Common myeloid progenitor, CD34-positive (primary cell): Measurements from ENCODE around the gene CDC42SE1.

Experiments used
- CTCF ChIA-PET: fragments of 350-600 bp; sonication (Branson Sonifier 250); formaldehyde crosslinking; loops from one replicate; lab custom pipeline; 2021; ENCODE audit warnings: antibody characterized with exemption; lab: Charles Lee
- POLR2A ChIA-PET: fragments of 350-600 bp; sonication (Branson Sonifier 250); formaldehyde crosslinking; loops from one replicate; lab custom pipeline; 2021; ENCODE audit warnings: antibody characterized with exemption; lab: Charles Lee
- DNase-seq, 3 donors: peaks; one replicate each; pipeline versions ENCODE4 v3.0.0 to v3.0.0-alpha.2; 2013
- H3K27ac ChIP-seq, 2 experiments: 1 replicate in 1 of 2; 2 replicates in 1 of 2; pipeline ENCODE4 v1.7.0; 2013; ENCODE audit warnings: inconsistent platforms in 2 of 2, low read length in 2 of 2, mild to moderate bottlenecking in 2 of 2, low read depth in 1 of 2, moderate library complexity in 1 of 2; ENCODE audit not compliant: severe bottlenecking in 2 of 2, insufficient read depth in 1 of 2, poor library complexity in 1 of 2
- H3K27me3 ChIP-seq, 5 experiments: replicated peaks in 2 of 5; 1 replicate in 3 of 5; 2 replicates in 2 of 5; pipeline versions ENCODE4 v1.6.1 to v1.7.0; 2013; ENCODE audit warnings: low read length in 4 of 5, mild to moderate bottlenecking in 2 of 5, moderate library complexity in 2 of 5, inconsistent platforms in 1 of 5; ENCODE audit not compliant: insufficient read depth in 5 of 5, control insufficient read depth in 4 of 5
- H3K36me3 ChIP-seq, 4 experiments: 1 replicate in 2 of 4; 2 replicates in 2 of 4; pipeline versions ENCODE4 v1.6.1 to v1.7.0; 2013; ENCODE audit warnings: low read length in 3 of 4, control low read depth in 1 of 4, mild to moderate bottlenecking in 1 of 4; ENCODE audit not compliant: control insufficient read depth in 4 of 4, insufficient read depth in 4 of 4
- H3K4me1 ChIP-seq, 4 experiments: 1 replicate in 3 of 4; 2 replicates in 1 of 4; pipeline versions ENCODE4 v1.6.1 to v1.7.1; 2013; ENCODE audit warnings: low read length in 3 of 4, mild to moderate bottlenecking in 3 of 4, control low read depth in 1 of 4, inconsistent platforms in 1 of 4, moderate library complexity in 1 of 4; ENCODE audit not compliant: control insufficient read depth in 4 of 4, insufficient read depth in 4 of 4; ENCODE audit errors: control extremely low read depth in 1 of 4
- H3K4me3 ChIP-seq, 7 experiments: 1 replicate in 4 of 7; 2 replicates in 3 of 7; pipeline versions ENCODE4 v1.5.1 to v1.7.0; 2013; ENCODE audit warnings: mild to moderate bottlenecking in 7 of 7, low read length in 6 of 7, moderate library complexity in 6 of 7, inconsistent platforms in 2 of 7, low read depth in 2 of 7, control low read depth in 1 of 7; ENCODE audit not compliant: insufficient read depth in 4 of 7, control insufficient read depth in 1 of 7; ENCODE audit errors: extremely low read depth in 1 of 7
- H3K9me3 ChIP-seq, 5 experiments: 1 replicate in 4 of 5; 2 replicates in 1 of 5; pipeline versions ENCODE4 v1.6.1 to v1.7.1; 2013; ENCODE audit warnings: low read length in 4 of 5, mild to moderate bottlenecking in 2 of 5, inconsistent platforms in 1 of 5, low read depth in 1 of 5, moderate library complexity in 1 of 5; ENCODE audit not compliant: control insufficient read depth in 4 of 5, insufficient read depth in 2 of 5; ENCODE audit errors: control extremely low read depth in 1 of 5
- WGBS: methylation state at CpG from one replicate; pipeline ENCODE4 v1.1.5; 2013; ENCODE audit not compliant: insufficient coverage; 5-methylcytosine and 5-hydroxymethylcytosine counted together

The CDC42SE1 gene

GRCh38 chr1:151011154-151011850, 48.1 kb downstream of the CDC42SE1 start:
- CTCF ChIA-PET, result interaction anchor here (0.7 to 1.9 kb wide), 5 partner anchors 13 to 60 kb away, joined by 3 to 7 read pairs (median 4); no protein-coding TSS in a partner anchor
- WGBS, result 71% methylated on average over 1 of the region's 4 CpGs
- Histone ChIP-seq H3K27me3 (no peaks in the 10 kb centered on the region), H3K4me1 (peaks cover 27 to 74% (median 61%) of the 10 kb centered on the region in 4 experiments), H3K27ac (peak overlapping the region; percentile 30 to 45), H3K4me3 (peak overlapping the region in 3 of 7 experiments; percentile 1 to 42 (median 12)), H3K9me3 (no peaks in the 10 kb centered on the region), H3K36me3 (no peaks in the 10 kb centered on the region)
- peak in 2 of 3 donors; percentile 80 to 85 for DNase-seq
- POLR2A ChIA-PET, result interaction anchor here (0.6 to 0.7 kb wide), 2 partner anchors 240 to 246 kb away, joined by 4 to 5 read pairs; partner anchors contain the start of gene CTSS

- ChIA-PET CTCF (interaction anchor here (1.4 kb wide), 1 partner anchor 12 kb away, joined by 3 read pairs; no protein-coding TSS in a partner anchor), POLR2A (no interaction called here)
- WGBS, result 100% methylated on average over 1 of the region's 3 CpGs
- H3K4me1 ChIP-seq, result peaks cover 32 to 84% (median 71%) of the 10 kb centered on the region in 4 experiments
- no peak overlapping the region for H3K4me3 ChIP-seq
- no peak for DNase-seq
- no peaks in the 10 kb centered on the region for H3K27me3 ChIP-seq
- H3K9me3 ChIP-seq, result no peaks in the 10 kb centered on the region
- H3K36me3 ChIP-seq, result no peaks in the 10 kb centered on the region
- peak overlapping the region in 1 of 2 experiments; percentile 27 for H3K27ac ChIP-seq
These were observed 49.1 kb downstream of the CDC42SE1 start for GRCh38 chr1:151010346-151010726.

- H3K27me3 ChIP-seq, result no peaks in the 10 kb centered on the region
- peak overlapping the region in 2 of 7 experiments; percentile 87 to 88 for H3K4me3 ChIP-seq
- no peaks in the 10 kb centered on the region for H3K9me3 ChIP-seq
- DNase-seq, result no peak
- H3K36me3 ChIP-seq, result no peaks in the 10 kb centered on the region
- H3K27ac ChIP-seq, result peak overlapping the region in 1 of 2 experiments; percentile 98
- 98% methylated on average over 7 of the region's 8 CpGs for WGBS
- peaks cover 33 to 89% (median 76%) of the 10 kb centered on the region in 4 experiments for H3K4me1 ChIP-seq
- ChIA-PET POLR2A (no interaction called here), CTCF (interaction anchor here (1.1 to 1.7 kb wide), 3 partner anchors 11 to 30 kb away, joined by 3 to 7 read pairs (median 7); no protein-coding TSS in a partner anchor)
These were observed 49.6 kb downstream of the CDC42SE1 start for GRCh38 chr1:151009674-151010345.

- CTCF ChIA-PET, result interaction anchor here (1.1 to 1.7 kb wide), 2 partner anchors 10 to 29 kb away, joined by 7 read pairs; no protein-coding TSS in a partner anchor
- Histone ChIP-seq H3K27ac (peak overlapping the region; percentile 95 to 98), H3K36me3 (no peaks in the 10 kb centered on the region), H3K4me1 (peaks cover 34 to 93% (median 81%) of the 10 kb centered on the region in 4 experiments), H3K9me3 (no peaks in the 10 kb centered on the region), H3K27me3 (no peaks in the 10 kb centered on the region), H3K4me3 (peak overlapping the region in 6 of 7 experiments; percentile 75 to 96 (median 84))
- DNase-seq, result no peak
- POLR2A ChIA-PET, result no interaction called here
- WGBS, result 60% methylated on average over 2 of the region's 3 CpGs
These were observed 50.2 kb downstream of the CDC42SE1 start for GRCh38 chr1:151009206-151009587.

GRCh38 chr1:151008244-151009205, 50.9 kb downstream of the CDC42SE1 start, which contains the start of gene PRUNE1:
Gene PRUNE1, plus strand, starts transcription at chr1:151008449. Its CDS starts 184 bp downstream, at chr1:151008633.
- 0% methylated on average over 63 of the region's 69 CpGs for whole genome bisulfite sequencing
- peak within 1 kb of the TSS; percentile 69 to 96 (median 81) for H3K4me3 ChIP-seq
- no peaks in the 10 kb centered on the region for H3K36me3 ChIP-seq
- peaks cover 32 to 95% (median 83%) of the 10 kb centered on the region in 4 experiments for H3K4me1 ChIP-seq
- peak; percentile 98 to 99 (median 99) for DNase-seq
- POLR2A ChIA-PET, result no interaction called here
- no peaks in the 10 kb centered on the region for H3K9me3 ChIP-seq
- CTCF ChIA-PET, result interaction anchor here (1.1 to 1.7 kb wide), 2 partner anchors 9 to 29 kb away, joined by 7 read pairs; no protein-coding TSS in a partner anchor
- H3K27ac ChIP-seq, result peak within 1 kb of the TSS; percentile 95 to 98
- H3K27me3 ChIP-seq, result no peaks in the 10 kb centered on the region

- H3K4me3 ChIP-seq, result peak overlapping the region in 6 of 7 experiments; percentile 75 to 96 (median 84)
- H3K27me3 ChIP-seq, result no peaks in the 10 kb centered on the region
- H3K27ac ChIP-seq, result peak overlapping the region; percentile 95 to 98
- DNase-seq, result no peak
- POLR2A ChIA-PET, result no interaction called here
- H3K36me3 ChIP-seq, result no peaks in the 10 kb centered on the region
- CTCF ChIA-PET, result interaction anchor here (3.3 to 4.9 kb wide), 4 partner anchors 12 to 30 kb away, joined by 19 to 65 read pairs (median 36); partner anchors contain the start of gene ANXA9
- 33% methylated on average over 2 of the region's 4 CpGs for WGBS
- no peaks in the 10 kb centered on the region for H3K9me3 ChIP-seq
- peaks cover 32 to 95% (median 83%) of the 10 kb centered on the region in 4 experiments for H3K4me1 ChIP-seq
These were observed 51.6 kb downstream of the CDC42SE1 start for GRCh38 chr1:151007853-151008243.
